Right ventricle myocardium superior (tissue), 1 donor: ENCODE results near the gene SMYD3. TPM values are rescaled to one million over a fixed set of nuclear protein-coding genes. Genes with fewer than 3 reads are reported as not detected.
"Not testable (repeated sequence)": the region's sequence is repeated elsewhere in the genome, so short reads cannot be mapped to it uniquely, and the experiment has no call there.

Source experiments
- ATAC-seq: fragments of 200-7000 bp; cut with Tn5 transposase; one replicate; pipeline ENCODE4 v1.9.1; 2020; ENCODE audit warnings: mild to moderate bottlenecking; ENCODE audit not compliant: poor library complexity
- DNase-seq: peaks from one replicate; pipeline ENCODE4 v3.0.0-alpha.2; 2020
- intact Hi-C: fragments of 100-400 bp; cut with DNase I; formaldehyde crosslinking; loops from one replicate; pipeline ENCODE4 v1.11.2; 2022
- total RNA-seq: library from RNA; stranded (reverse); fragmentation: NEBNext Ultra II Directional; extraction: Animal tissue kit (Norgen Biotek cat#: 25700); gene quantifications from one replicate; pipeline ENCODE4 v1.2.1, GENCODE V29; 2021
- donor health status: DM: no; HTN: yes; CAD: no; lungs with severe emphysema.

The SMYD3 gene
- total RNA-seq, 1 donor from 2014 or later = 9.4 TPM

DNA sequence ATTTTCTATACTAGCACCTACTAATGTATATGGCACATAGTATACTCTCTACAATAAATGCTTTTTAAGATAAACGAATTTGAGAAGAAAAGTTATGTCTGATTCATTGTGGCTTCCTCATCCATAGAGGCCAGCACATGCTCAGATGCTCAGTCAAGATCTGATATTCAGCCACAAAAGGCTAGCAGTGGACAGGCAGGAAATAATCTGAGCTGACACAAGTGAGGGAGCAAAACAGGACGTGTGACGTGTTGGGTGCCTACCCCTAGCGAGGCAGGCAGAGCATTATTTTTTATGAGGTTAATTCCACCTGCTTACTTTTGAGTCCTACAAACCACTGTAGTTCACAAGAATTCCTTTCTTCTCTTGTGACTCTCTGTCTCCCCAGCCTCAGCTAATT is 550.9 kb downstream of the SMYD3 start:
- ATAC-seq = no peak
- intact Hi-C loops = no loop called here
- DNase-seq = no peak

DNA sequence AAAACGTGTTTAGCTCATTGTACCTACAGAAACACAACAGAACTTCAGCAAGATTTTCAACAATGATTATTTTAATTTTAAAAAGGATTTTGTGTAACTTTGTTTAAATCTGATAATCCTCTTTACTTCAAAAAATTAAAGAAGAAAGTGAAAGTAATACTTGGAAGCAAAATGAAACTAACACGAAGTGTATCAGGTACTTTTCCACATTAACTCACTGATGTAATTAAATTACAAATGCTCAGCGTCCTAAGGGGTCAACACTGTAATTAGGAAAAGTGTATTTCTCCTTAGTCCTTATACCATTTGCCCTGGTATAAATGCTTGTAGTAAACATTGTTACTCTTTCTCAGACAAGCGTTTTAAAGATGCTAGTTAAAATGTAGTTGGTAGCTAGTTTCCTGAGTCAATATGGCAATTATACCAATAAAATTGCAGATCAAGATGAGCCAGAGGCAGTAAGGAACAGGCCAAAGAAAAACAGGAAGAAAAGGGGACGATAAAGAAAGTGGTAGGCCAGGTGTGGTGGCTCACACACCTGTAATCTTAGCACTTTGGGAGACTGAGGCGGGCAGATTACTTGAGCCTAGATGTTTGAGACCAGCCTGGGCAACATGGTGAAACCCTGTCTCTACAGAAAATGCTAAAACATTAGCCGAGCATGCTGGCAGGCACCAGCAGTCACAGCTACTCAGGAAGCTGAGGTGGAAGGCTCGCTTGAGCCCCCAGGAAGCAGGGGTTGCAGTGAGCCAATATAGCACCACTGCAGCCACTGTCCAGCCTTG is 553.0 kb downstream of the SMYD3 start:
- DNase-seq (no peak), ATAC-seq (no peak)
- intact Hi-C loops = no loop called here

DNA sequence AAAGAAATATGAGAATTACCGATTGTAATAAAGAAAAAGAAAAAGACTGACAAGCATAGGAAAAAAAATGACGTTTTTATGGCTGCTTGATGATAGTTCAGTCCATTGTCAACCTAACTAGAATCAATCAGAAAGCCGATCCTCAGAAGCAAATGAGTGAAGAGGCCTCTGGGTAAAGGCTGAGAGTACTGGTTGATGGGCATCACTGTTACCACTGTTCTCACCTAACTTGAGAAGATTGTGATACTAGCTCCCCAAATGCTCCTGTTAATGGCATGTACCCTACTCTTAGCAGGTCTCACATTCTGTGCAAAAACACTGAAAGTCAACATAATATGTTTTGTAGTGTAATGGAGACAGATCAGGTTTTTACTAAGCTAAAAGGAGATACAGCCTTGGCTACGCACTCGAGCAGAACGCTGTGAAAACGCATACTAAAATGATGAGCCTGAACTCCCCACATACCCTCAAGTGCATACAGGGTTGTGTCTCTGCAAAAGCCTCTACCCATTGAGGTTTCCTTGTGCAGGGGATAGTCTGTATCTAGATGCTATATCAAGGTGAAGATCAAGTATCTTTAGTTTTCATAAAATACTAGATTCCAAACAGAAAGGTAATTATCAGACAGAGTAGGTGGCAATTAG is 554.6 kb downstream of the SMYD3 start:
- intact Hi-C loops = no loop called here
- ATAC-seq (no peak), DNase-seq (no peak)

GRCh38 chr1:245948786-245949185 is 558.3 kb downstream of the SMYD3 start:
- ATAC-seq = no peak
- intact Hi-C loops = no loop called here
- DNase-seq = no peak

- DNase-seq (no peak), ATAC-seq (no peak)
- intact Hi-C loops = no loop called here
Measured at GRCh38 chr1:245946905-245947304, 560.2 kb downstream of the SMYD3 start.

- ATAC-seq, DNase-seq, intact Hi-C loops: not testable (repeated sequence)
Measured at GRCh38 chr1:245945136-245945535, 561.9 kb downstream of the SMYD3 start.

DNA sequence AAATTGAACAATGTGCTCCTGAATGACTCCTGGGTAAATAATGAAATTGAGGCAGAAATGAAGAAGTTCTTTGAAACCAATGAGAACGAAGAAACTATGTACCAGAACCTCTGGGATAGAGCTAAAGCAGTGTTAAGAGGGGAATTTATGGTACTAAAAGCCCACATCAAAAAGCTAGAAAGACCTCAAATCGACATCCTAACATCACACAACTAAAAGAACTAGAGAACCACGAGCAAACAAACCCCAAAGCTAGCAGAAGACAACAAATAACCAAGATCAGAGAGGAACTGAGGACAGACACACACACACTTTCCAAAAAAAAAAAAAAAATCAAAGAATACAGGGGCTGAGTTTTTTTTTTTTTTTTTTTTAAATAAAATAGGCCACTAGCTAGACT is 564.2 kb downstream of the SMYD3 start:
- no peak for DNase-seq
- intact Hi-C loops = no loop called here
- no peak for ATAC-seq

DNA sequence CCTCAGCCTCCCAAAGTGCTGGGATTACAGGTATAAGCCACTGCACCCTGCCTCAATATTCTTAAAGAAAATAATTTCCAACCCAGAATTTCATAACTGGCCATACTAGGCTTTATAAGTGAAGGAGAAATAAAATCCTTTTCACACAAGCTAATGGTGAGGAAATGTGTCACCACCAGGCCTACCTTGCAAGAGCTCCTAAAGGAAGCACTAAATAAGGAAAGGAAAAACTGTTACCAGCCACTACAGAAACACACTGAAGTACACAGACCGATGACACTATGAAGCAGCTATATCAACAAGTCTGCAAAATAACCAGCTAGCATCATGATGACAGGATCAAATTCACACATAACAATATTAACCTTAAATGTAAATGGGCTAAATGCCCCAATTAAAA is 565.3 kb downstream of the SMYD3 start:
- intact Hi-C loops, DNase-seq, ATAC-seq: not testable (repeated sequence)

GRCh38 chr1:245939756-245940345 is 567.2 kb downstream of the SMYD3 start:
- no peak for ATAC-seq
- intact Hi-C loops = no loop called here
- no peak for DNase-seq

- DNase-seq (no peak), ATAC-seq (no peak)
- intact Hi-C loops = no loop called here
Measured at GRCh38 chr1:245938046-245938435, 569.0 kb downstream of the SMYD3 start.

- intact Hi-C loops = no loop called here
- ATAC-seq (no peak), DNase-seq (no peak)
Measured at GRCh38 chr1:245937316-245938045, 569.6 kb downstream of the SMYD3 start.

DNA sequence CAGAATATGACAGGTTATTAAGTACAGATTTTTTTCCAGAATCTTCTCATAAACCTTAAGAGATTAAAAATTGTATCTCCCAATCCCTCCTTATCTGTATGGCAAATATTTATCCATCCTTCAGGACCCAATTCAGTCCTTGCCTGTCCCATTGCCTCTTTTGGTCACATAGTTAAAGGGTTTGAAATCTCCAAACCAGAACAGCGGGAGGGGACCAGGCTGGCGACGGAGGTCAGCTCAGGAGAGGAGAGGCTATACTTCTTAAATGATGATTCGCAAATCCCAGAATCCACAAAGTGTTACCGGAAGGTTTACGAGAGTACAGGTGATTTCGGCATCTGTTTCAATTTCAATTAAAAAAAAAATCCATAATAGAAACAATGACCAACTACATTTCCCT is 572.7 kb downstream of the SMYD3 start:
- DNase-seq = no peak
- intact Hi-C loops = no loop called here
- ATAC-seq = no peak

- DNase-seq (no peak), ATAC-seq (no peak)
- intact Hi-C loops = no loop called here
Measured at GRCh38 chr1:245933431-245934045, 573.5 kb downstream of the SMYD3 start.

DNA sequence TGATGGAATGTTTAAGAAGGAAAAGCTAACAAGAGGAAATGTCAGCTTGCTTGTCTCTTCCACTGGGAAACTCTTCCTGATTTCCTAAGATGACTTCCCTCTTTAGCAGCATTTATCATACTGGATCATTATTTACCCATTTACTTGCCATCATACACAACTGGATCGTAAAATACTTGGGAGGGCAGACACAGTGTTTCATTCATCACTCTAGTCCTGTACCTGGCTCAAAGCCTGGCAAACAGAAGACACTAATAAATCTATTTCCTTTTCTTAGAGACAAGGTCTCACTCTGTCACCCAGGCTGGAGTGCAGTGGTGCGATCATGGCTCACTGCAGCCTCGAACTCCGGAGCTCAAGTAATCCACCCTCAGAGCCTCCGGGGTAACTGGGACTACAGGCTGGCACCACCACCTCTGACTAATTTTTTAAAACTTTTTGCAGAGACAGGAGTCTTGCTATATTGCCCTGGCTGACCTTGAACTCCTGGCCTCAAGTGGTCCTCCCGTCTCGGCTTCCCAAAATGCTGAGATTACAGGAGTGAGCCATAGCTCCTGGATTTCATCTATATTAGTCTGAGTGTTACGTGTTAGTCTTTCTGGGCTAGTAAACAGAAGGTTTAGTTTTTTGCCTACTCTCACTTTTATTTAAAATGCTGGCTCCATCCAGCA is 574.6 kb downstream of the SMYD3 start:
- ATAC-seq (no peak), DNase-seq (no peak)
- intact Hi-C loops = no loop called here

- no peak for DNase-seq
- no peak for ATAC-seq
- intact Hi-C loops = no loop called here
Measured at GRCh38 chr1:245931450-245931849, 575.6 kb downstream of the SMYD3 start.

DNA sequence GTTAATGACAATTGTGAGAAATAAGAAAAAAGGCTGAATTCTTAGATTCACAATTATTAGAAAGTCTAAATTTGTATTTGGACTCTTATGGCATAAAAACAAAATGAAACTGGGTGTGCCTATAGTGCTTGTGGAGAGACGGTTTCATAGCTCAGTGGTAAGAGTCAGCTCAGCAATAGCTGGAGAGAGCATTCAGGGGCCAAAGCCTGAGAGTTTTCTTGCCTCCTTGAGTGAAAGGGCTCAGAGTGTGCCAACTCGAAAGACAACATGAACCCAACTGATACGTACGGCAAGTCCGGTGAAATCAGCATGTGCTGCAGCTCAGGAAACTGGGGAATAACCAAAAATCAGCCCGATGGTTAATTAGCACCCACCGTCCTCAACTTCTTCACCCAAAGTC is 577.9 kb downstream of the SMYD3 start:
- intact Hi-C loops = no loop called here
- no peak for DNase-seq
- ATAC-seq = no peak

DNA sequence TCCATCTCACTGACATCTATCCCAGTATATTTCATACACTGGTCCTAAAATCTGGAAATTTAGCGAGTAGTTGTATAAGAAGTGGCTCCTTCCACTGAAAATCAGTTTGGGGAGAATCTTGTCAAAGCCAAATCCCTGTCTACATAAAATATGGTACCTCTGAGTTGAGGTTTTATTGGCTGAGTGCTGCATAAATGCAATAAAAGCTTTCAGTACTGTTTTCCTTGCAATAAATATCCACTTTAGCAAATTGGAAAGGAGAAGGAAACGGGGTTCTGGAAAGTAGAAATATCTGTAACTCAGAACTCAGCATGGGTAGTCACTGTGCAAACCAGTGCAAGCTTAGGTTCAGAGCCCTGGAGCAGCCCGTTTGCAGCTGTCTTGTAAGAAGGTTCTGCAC is 580.2 kb downstream of the SMYD3 start:
- DNase-seq (no peak), ATAC-seq (no peak)
- intact Hi-C loops = no loop called here

- intact Hi-C loops = no loop called here
- no peak for DNase-seq
- no peak for ATAC-seq
Measured at GRCh38 chr1:245923215-245923614, 583.9 kb downstream of the SMYD3 start.

DNA sequence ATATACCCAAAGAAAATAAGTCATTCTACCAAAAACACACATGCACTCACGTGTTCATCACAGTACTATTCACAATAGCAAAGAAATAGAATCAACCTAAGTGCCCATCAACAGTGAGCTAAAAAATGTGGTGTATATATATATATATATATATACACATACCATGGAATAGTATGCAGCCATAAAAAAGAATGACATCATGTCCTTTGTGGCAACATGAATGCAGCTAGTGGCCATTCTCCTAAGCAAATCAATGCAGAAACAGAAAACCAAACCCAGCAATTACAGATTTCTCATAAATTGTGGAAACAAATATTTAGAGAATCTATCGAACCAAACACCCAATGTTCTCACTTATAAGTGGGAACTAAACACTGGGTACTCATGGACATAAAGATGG is 585.7 kb downstream of the SMYD3 start:
- DNase-seq = no peak
- intact Hi-C loops = no loop called here
- ATAC-seq = no peak
